PFSK-1 (cell line): ENCODE results near the gene RNFT2.

ENCODE experiments used
- FOXP2 ChIP-seq: optimal IDR thresholded peaks from 2 replicates; pipeline ENCODE3; 2011; ENCODE audit warnings: borderline replicate concordance, control low read depth, inconsistent platforms; ENCODE audit not compliant: insufficient read depth; ENCODE audit errors: extremely low read length, extremely low read depth
- POLR2AphosphoS5 ChIP-seq: IDR thresholded peaks from 2 replicates; pipeline ENCODE4 v1.6.1; 2012; ENCODE audit warnings: low read depth, mild to moderate bottlenecking, control low read depth, low read length, moderate library complexity
- SIN3A ChIP-seq: IDR thresholded peaks from 2 replicates; pipeline ENCODE4 v1.6.1; 2012; ENCODE audit warnings: mild to moderate bottlenecking, low read length, moderate library complexity, borderline replicate concordance; ENCODE audit not compliant: insufficient read depth
- TAF1 ChIP-seq: IDR thresholded peaks from 2 replicates; pipeline ENCODE4 v1.6.1; 2012; ENCODE audit warnings: low read length, control low read depth, borderline replicate concordance; ENCODE audit not compliant: insufficient read depth
- TF ChIP-seq, protein P1 (sequence below), 2 experiments: IDR thresholded peaks; 2 replicates each; pipeline versions ENCODE4 v1.6.1 to v1.8.0; 2011 to 2012; ENCODE audit warnings: low read depth in 2 of 2, low read length in 2 of 2, control low read depth in 1 of 2, inconsistent platforms in 1 of 2, mild to moderate bottlenecking in 1 of 2, moderate library complexity in 1 of 2; ENCODE audit not compliant: insufficient read depth in 1 of 2

Gene RNFT2

DNA sequence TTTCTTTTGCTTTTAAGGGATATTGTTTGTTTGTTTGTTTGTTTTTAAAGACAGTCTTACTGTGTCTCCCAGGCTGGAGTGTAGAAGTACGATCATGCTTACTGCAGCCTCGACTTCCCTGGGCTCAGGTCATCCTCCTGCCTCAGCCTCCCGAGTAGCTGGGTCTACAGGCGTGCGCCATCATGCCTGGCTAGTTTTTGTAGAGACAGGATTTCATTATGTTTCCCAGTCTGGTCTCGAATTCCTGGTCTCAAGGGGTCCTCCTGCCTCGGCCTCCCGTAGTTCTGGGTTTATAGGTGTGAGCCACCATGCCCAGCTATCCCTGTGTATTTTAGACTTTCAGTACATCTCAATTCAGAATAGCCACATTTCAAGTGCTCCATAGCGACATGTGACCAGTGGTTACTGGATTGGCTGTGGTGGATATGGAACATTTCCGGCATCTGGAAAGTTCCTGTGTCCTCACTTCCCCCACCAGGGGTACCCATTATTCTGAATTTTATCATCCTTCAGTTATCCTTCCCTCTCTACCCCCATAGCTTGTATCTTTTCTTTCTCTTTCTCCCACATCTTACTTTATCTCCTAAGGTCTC is 82.0 kb downstream of the RNFT2 start:
- no peak for TF ChIP-seq TAF1
- TF ChIP-seq, protein P1, sequence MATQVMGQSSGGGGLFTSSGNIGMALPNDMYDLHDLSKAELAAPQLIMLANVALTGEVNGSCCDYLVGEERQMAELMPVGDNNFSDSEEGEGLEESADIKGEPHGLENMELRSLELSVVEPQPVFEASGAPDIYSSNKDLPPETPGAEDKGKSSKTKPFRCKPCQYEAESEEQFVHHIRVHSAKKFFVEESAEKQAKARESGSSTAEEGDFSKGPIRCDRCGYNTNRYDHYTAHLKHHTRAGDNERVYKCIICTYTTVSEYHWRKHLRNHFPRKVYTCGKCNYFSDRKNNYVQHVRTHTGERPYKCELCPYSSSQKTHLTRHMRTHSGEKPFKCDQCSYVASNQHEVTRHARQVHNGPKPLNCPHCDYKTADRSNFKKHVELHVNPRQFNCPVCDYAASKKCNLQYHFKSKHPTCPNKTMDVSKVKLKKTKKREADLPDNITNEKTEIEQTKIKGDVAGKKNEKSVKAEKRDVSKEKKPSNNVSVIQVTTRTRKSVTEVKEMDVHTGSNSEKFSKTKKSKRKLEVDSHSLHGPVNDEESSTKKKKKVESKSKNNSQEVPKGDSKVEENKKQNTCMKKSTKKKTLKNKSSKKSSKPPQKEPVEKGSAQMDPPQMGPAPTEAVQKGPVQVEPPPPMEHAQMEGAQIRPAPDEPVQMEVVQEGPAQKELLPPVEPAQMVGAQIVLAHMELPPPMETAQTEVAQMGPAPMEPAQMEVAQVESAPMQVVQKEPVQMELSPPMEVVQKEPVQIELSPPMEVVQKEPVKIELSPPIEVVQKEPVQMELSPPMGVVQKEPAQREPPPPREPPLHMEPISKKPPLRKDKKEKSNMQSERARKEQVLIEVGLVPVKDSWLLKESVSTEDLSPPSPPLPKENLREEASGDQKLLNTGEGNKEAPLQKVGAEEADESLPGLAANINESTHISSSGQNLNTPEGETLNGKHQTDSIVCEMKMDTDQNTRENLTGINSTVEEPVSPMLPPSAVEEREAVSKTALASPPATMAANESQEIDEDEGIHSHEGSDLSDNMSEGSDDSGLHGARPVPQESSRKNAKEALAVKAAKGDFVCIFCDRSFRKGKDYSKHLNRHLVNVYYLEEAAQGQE (IDR thresholded peaks at IDR 0.05; ENCODE audit: insufficient read depth in 1 of 2, low read depth in 2 of 2, low read length in 2 of 2): no peak
- TF ChIP-seq SIN3A: no peak
- no peak for TF ChIP-seq POLR2AphosphoS5
- no peak for TF ChIP-seq FOXP2

DNA sequence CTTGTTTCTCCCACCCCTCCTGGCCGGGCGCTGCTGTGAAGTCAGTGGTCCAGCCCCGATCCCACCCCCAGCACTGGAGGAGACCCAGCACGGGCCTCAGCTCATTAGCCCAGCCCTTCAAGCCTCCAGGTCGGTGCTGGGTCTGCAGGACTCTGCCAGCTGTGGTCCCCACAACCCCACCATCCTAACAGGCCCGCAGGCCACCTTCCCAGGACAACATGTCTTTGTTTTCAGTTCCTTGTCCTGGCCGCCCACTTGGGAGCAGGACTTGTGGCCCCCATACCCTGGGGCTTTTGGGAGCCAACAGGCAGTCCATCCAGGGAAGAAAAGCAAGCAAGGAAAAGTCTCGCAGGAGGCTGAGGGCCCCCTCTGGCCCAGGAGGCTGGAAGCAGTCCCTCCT is 83.2 kb downstream of the RNFT2 start:
- TF ChIP-seq POLR2AphosphoS5 (no peak), FOXP2 (no peak), SIN3A (no peak), TAF1 (no peak)
- TF ChIP-seq, protein P1 (IDR thresholded peaks at IDR 0.05; ENCODE audit: insufficient read depth in 1 of 2, low read depth in 2 of 2, low read length in 2 of 2): no peak

DNA sequence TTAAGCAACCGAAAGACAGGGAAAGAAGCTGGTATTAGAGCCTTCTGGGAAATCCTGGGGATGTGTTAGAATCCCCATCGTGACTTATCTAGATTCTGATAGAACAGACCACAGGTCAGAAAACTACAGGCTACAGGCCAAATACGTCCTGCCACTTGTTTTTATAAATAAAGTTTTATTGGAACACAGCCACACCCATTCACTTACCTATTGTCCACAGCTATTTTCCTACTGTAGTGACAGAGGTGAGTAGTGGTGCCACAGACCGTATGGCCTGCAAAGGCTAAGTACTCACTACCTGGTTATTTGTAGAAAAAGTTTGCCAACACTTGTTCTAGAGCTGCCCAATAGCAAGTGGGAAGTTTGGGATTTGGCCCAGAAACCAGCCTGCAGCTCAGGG is 89.3 kb downstream of the RNFT2 start:
- no peak for TF ChIP-seq POLR2AphosphoS5
- no peak for TF ChIP-seq FOXP2
- TF ChIP-seq, protein P1 (IDR thresholded peaks at IDR 0.05; ENCODE audit: insufficient read depth in 1 of 2, low read depth in 2 of 2, low read length in 2 of 2): no peak
- TF ChIP-seq SIN3A: no peak

DNA sequence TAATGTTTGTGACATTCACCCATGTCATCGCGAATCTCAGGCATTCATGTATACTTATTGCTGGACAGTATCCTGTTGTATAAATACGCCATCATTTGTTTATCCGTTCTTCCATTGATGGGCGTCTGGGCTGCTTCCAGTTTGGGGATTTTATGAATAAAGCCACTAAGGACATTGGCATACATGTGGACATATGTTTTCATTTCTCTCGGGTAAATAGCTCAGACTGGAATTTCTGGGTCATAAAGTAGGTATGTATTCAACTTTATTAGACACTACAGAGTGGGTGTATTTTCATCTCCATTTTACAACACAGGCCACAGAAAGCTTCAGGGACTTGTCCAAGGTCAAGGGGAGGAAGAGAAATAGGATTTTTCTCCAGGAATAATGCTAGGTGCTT is 94.2 kb downstream of the RNFT2 start:
- TF ChIP-seq POLR2AphosphoS5 (no peak), TAF1 (no peak), SIN3A (no peak), FOXP2 (no peak)
- TF ChIP-seq, protein P1 (IDR thresholded peaks at IDR 0.05; ENCODE audit: insufficient read depth in 1 of 2, low read depth in 2 of 2, low read length in 2 of 2): no peak

DNA sequence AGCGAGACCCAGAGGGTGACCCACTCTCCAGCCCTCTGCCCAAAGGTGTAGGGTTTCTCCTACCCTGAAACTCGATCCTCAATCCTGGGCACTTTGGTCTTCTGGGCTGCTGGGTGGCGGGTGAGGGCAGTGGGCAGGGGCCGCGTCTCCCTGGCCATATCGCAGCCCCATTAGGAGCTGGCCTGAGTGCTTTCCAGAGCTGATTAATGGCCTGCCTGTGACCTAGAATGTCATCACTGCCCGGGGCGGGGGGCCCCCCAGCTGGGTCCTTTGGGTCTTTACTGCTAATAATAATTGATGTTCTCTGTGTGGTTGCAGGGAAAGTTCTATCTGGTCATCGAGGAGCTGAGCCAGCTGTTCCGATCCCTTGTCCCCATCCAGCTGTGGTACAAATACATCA is 95.4 kb downstream of the RNFT2 start:
- TF ChIP-seq POLR2AphosphoS5 (no peak), FOXP2 (no peak), SIN3A (no peak), TAF1 (no peak)
- TF ChIP-seq, protein P1 (IDR thresholded peaks at IDR 0.05; ENCODE audit: insufficient read depth in 1 of 2, low read depth in 2 of 2, low read length in 2 of 2): no peak
